Adipocyte (in vitro differentiated cells): ENCODE data around the gene KIRREL3.

Experiments used
- DNase-seq: peaks from one replicate; pipeline ENCODE4 v3.0.0-alpha.2; 2015; ENCODE audit warnings: low read depth
- H3K27me3 ChIP-seq: replicated peaks from 2 replicates; pipeline ENCODE4 v1.7.0; 2013; ENCODE audit warnings: mild to moderate bottlenecking, low read length, moderate library complexity; ENCODE audit not compliant: control insufficient read depth, insufficient read depth
- H3K36me3 ChIP-seq: 2 replicates; pipeline ENCODE4 v1.7.0; 2013; ENCODE audit warnings: low read length, mild to moderate bottlenecking, moderate library complexity; ENCODE audit not compliant: control insufficient read depth, insufficient read depth, severe bottlenecking
- H3K4me1 ChIP-seq: 2 replicates; pipeline ENCODE4 v1.7.0; 2013; ENCODE audit warnings: mild to moderate bottlenecking, low read length, moderate library complexity; ENCODE audit not compliant: control insufficient read depth, insufficient read depth
- H3K4me3 ChIP-seq: 2 replicates; pipeline ENCODE4 v1.7.0; 2013; ENCODE audit warnings: mild to moderate bottlenecking, low read length, moderate library complexity
- H3K9ac ChIP-seq: 2 replicates; pipeline ENCODE4 v1.7.0; 2013; ENCODE audit warnings: mild to moderate bottlenecking, low read length, moderate library complexity
- H3K9me3 ChIP-seq: 2 replicates; pipeline ENCODE4 v1.7.0; 2013; ENCODE audit warnings: mild to moderate bottlenecking, low read length, moderate library complexity; ENCODE audit not compliant: control insufficient read depth

KIRREL3 gene

GRCh38 chr11:126884594-126884993 is 116.0 kb downstream of the KIRREL3 start:
- H3K9ac ChIP-seq, result no peak overlapping the region
- DNase-seq, result no peak
- no peaks in the 10 kb centered on the region for H3K27me3 ChIP-seq
- H3K9me3 ChIP-seq, result no peaks in the 10 kb centered on the region
- H3K36me3 ChIP-seq, result no peaks in the 10 kb centered on the region
- H3K4me1 ChIP-seq, result no peaks in the 10 kb centered on the region
- no peak overlapping the region for H3K4me3 ChIP-seq

GRCh38 chr11:126884192-126884591 is 116.4 kb downstream of the KIRREL3 start:
- Histone ChIP-seq H3K9ac (no peak overlapping the region), H3K9me3 (no peaks in the 10 kb centered on the region), H3K27me3 (no peaks in the 10 kb centered on the region), H3K4me3 (no peak overlapping the region), H3K36me3 (no peaks in the 10 kb centered on the region), H3K4me1 (no peaks in the 10 kb centered on the region)
- no peak for DNase-seq

GRCh38 chr11:126880872-126881271 is 119.7 kb downstream of the KIRREL3 start:
- no peak for DNase-seq
- Histone ChIP-seq H3K36me3 (no peaks in the 10 kb centered on the region), H3K27me3 (no peaks in the 10 kb centered on the region), H3K4me3 (no peak overlapping the region), H3K9me3 (no peaks in the 10 kb centered on the region), H3K4me1 (no peaks in the 10 kb centered on the region), H3K9ac (no peak overlapping the region)

GRCh38 chr11:126879516-126879915 is 121.1 kb downstream of the KIRREL3 start:
- DNase-seq, result no peak
- no peaks in the 10 kb centered on the region for H3K9me3 ChIP-seq
- H3K4me3 ChIP-seq, result no peak overlapping the region
- no peaks in the 10 kb centered on the region for H3K4me1 ChIP-seq
- H3K36me3 ChIP-seq, result no peaks in the 10 kb centered on the region
- H3K9ac ChIP-seq, result no peak overlapping the region
- no peaks in the 10 kb centered on the region for H3K27me3 ChIP-seq

- Histone ChIP-seq H3K9me3 (no peaks in the 10 kb centered on the region), H3K4me3 (no peak overlapping the region), H3K4me1 (no peaks in the 10 kb centered on the region), H3K9ac (no peak overlapping the region), H3K36me3 (no peaks in the 10 kb centered on the region), H3K27me3 (no peaks in the 10 kb centered on the region)
- DNase-seq, result peak; percentile 10
Measured at GRCh38 chr11:126878913-126879482, 121.6 kb downstream of the KIRREL3 start.

- no peaks in the 10 kb centered on the region for H3K27me3 ChIP-seq
- no peak overlapping the region for H3K4me3 ChIP-seq
- no peaks in the 10 kb centered on the region for H3K4me1 ChIP-seq
- no peak for DNase-seq
- H3K36me3 ChIP-seq, result no peaks in the 10 kb centered on the region
- no peaks in the 10 kb centered on the region for H3K9me3 ChIP-seq
- no peak overlapping the region for H3K9ac ChIP-seq
Measured at GRCh38 chr11:126874831-126875230, 125.7 kb downstream of the KIRREL3 start.

- H3K36me3 ChIP-seq, result no peaks in the 10 kb centered on the region
- H3K4me1 ChIP-seq, result no peaks in the 10 kb centered on the region
- peak; percentile 17 for DNase-seq
Measured at GRCh38 chr11:126874276-126874675, 126.3 kb downstream of the KIRREL3 start.

GRCh38 chr11:126871792-126872191 is 128.8 kb downstream of the KIRREL3 start:
- no peak for DNase-seq
- H3K27me3 ChIP-seq, result no peaks in the 10 kb centered on the region
- no peaks in the 10 kb centered on the region for H3K36me3 ChIP-seq
- H3K9me3 ChIP-seq, result no peaks in the 10 kb centered on the region
- no peaks in the 10 kb centered on the region for H3K4me1 ChIP-seq
- H3K9ac ChIP-seq, result no peak overlapping the region
- no peak overlapping the region for H3K4me3 ChIP-seq

More at GRCh38 chr11:126874276-126874675, 126.3 kb downstream of the KIRREL3 start:
- no peak overlapping the region for H3K4me3 ChIP-seq
- H3K9me3 ChIP-seq, result no peaks in the 10 kb centered on the region
- H3K27me3 ChIP-seq, result no peaks in the 10 kb centered on the region
- H3K9ac ChIP-seq, result no peak overlapping the region

GRCh38 chr11:126870021-126870420 is 130.5 kb downstream of the KIRREL3 start:
- Histone ChIP-seq H3K4me3 (no peak overlapping the region), H3K4me1 (no peaks in the 10 kb centered on the region), H3K36me3 (no peaks in the 10 kb centered on the region), H3K27me3 (peaks cover 4% of the 10 kb centered on the region), H3K9ac (no peak overlapping the region), H3K9me3 (no peaks in the 10 kb centered on the region)
- DNase-seq, result no peak

- Histone ChIP-seq H3K9ac (no peak overlapping the region), H3K4me1 (no peaks in the 10 kb centered on the region), H3K27me3 (peaks cover 6% of the 10 kb centered on the region), H3K4me3 (no peak overlapping the region), H3K9me3 (no peaks in the 10 kb centered on the region), H3K36me3 (no peaks in the 10 kb centered on the region)
- no peak for DNase-seq
Measured at GRCh38 chr11:126868741-126869140, 131.8 kb downstream of the KIRREL3 start.

- no peak overlapping the region for H3K4me3 ChIP-seq
- no peak overlapping the region for H3K9ac ChIP-seq
- no peak for DNase-seq
- no peaks in the 10 kb centered on the region for H3K4me1 ChIP-seq
- no peaks in the 10 kb centered on the region for H3K36me3 ChIP-seq
- H3K27me3 ChIP-seq, result peaks cover 6% of the 10 kb centered on the region
- H3K9me3 ChIP-seq, result no peaks in the 10 kb centered on the region
Measured at GRCh38 chr11:126864934-126865333, 135.6 kb downstream of the KIRREL3 start.
